Muscle of back (tissue), 11 donors: Measurements from ENCODE around the gene CXCL12. TPM values are rescaled to one million over a fixed set of nuclear protein-coding genes. Genes with fewer than 3 reads are reported as not detected.

Source experiments
- DNase-seq, 3 donors: peaks; one replicate each; pipeline versions ENCODE4 v3.0.0 to v3.0.0-alpha.2; 2013
- polyA plus RNA-seq, 10 donors: library from polyadenylated mRNA; unstranded; fragments of 120-200 nt; gene quantifications; one replicate each; pipeline ENCODE4 v1.2.1, GENCODE V29; 2013; ENCODE audit not compliant: insufficient read length in 10 of 10

The CXCL12 gene
- polyA plus RNA-seq, 10 donors = 170 to 290 (median 221) TPM

DNA sequence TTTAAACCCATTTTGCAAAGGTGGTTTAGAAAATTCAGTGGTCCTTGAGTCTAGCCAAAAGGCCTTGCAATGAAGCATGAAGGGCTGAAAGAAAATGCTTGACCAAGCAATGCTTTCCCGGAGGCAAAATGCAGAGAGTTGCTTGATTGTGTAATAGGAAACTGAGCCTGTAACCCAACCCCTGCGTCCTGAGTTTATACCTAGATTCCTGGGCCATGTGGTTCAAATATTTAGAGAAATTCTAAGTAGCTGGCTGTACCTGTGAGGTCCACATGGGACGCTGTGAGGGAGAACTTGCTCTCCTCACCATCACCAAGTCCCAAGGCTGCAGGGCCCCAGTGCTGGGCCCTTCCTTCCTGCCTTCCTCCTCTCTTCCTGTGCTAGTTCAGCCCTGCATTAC is 45.7 kb downstream of the CXCL12 start:
- DNase-seq = no peak

GRCh38 chr10:44337081-44337480 is 47.8 kb downstream of the CXCL12 start:
- no peak for DNase-seq

DNA sequence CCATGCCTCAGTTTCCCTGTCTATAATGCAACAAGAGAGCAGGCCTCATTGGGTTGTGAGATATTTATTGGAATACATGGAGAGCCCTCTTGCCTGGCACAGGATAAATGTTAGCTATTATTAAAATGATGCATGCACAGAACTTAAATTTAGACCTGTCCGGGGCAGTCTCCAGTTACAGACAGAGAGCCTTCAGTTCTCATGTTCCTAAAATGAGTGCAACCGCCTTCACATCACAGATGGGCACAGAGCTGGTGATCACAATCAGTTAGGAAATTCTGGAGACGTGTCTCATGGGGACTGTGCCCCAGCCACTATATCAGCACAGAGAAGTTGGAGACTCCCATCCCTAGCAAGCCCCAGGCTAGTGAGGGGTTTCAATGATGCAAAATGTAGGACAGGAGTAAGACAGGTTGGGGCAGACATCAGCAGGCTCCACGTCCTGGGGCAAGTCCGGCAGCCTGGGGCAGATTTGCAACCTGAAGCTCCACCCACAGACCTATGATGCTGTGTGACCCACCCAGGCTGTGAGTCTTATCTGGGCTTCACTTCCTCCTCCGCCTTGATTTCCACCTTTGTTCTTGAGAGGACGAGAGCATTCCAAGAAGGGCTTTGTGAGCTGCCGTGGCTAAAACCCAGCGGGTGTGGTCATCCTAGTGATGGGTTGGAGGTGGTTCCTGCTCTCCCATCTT is 49.4 kb downstream of the CXCL12 start:
- peak in 1 of 3 donors; percentile 23 for DNase-seq

GRCh38 chr10:44334621-44335184 is 50.2 kb downstream of the CXCL12 start:
- peak; percentile 22 to 61 (median 60) for DNase-seq

- DNase-seq = no peak
Observed at GRCh38 chr10:44334091-44334490, 50.8 kb downstream of the CXCL12 start.

GRCh38 chr10:44333511-44333910 is 51.4 kb downstream of the CXCL12 start:
- no peak for DNase-seq

GRCh38 chr10:44332465-44332864 is 52.4 kb downstream of the CXCL12 start:
- DNase-seq = no peak

DNA sequence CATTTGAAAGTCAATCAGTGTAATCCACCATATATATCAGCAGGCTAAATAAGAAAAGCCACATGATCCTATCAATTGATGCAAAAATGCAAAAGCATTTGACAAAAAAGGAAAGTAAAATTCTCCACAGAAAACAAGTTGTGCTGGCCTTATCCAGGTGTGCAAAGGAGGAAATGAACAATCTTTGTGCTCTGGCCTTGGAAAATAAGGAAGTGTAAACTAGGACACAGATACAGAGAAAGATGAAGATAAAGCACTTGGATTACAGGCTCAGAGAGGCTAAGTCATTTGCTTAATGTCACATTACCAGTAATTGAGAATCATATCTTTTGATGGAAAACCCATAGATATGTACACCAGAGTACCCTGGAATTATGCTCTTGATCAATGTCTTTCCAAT is 54.5 kb downstream of the CXCL12 start:
- DNase-seq = no peak

GRCh38 chr10:44327461-44327860 is 57.4 kb downstream of the CXCL12 start:
- no peak for DNase-seq
